H1 (cell line): ENCODE measurements around the gene JAK2.

Source experiments
- CEBPB ChIP-seq: IDR thresholded peaks from 2 replicates; pipeline ENCODE4 v1.6.1; 2012; ENCODE audit warnings: low read depth, low read length
- CTCF ChIP-seq, 3 experiments: IDR thresholded peaks; 1 replicate in 2 of 3; 2 replicates in 1 of 3; pipeline versions ENCODE4 v1.5.1 to v1.6.1; 2011; ENCODE audit warnings: low read length in 3 of 3, mild to moderate bottlenecking in 3 of 3, inconsistent platforms in 2 of 3, low read depth in 1 of 3, moderate library complexity in 1 of 3; ENCODE audit not compliant: insufficient read depth in 1 of 3; ENCODE audit errors: control extremely low read depth in 1 of 3
- EP300 ChIP-seq, 2 experiments: IDR thresholded peaks; 1 replicate in 1 of 2; 2 replicates in 1 of 2; pipeline ENCODE4 v1.6.1; 2011 to 2012; ENCODE audit warnings: low read depth in 2 of 2, low read length in 2 of 2, mild to moderate bottlenecking in 2 of 2, borderline replicate concordance in 1 of 2, inconsistent platforms in 1 of 2, moderate library complexity in 1 of 2
- EZH2 ChIP-seq: fragments of 200-600 bp; sonication (generic); IDR thresholded peaks from 2 replicates; pipeline ENCODE4 v1.7.1; 2012; ENCODE audit warnings: low read depth, mild to moderate bottlenecking, moderate library complexity, low read length, inconsistent platforms; ENCODE audit not compliant: severe bottlenecking
- HDAC2 ChIP-seq, 2 experiments: fragments of 300-600 bp in 1 of 2; sonication (generic) in 1 of 2; IDR thresholded peaks; 2 replicates each; pipeline ENCODE4 v1.6.1; 2011 to 2012; ENCODE audit warnings: low read depth in 2 of 2, low read length in 2 of 2, mild to moderate bottlenecking in 2 of 2, moderate library complexity in 2 of 2, borderline replicate concordance in 1 of 2, inconsistent platforms in 1 of 2
- MAX ChIP-seq: IDR thresholded peaks from 2 replicates; pipeline ENCODE4 v1.6.1; 2012; ENCODE audit warnings: inconsistent platforms
- POLR2AphosphoS5 ChIP-seq: IDR thresholded peaks from 2 replicates; pipeline ENCODE4 v1.6.1; 2011; ENCODE audit warnings: low read depth, low read length
- POU5F1 ChIP-seq: IDR thresholded peaks from 2 replicates; pipeline ENCODE4 v1.6.1; 2011; ENCODE audit warnings: low read depth, mild to moderate bottlenecking, low read length, moderate library complexity
- TAF7 ChIP-seq: optimal IDR thresholded peaks from 2 replicates; pipeline ENCODE3; 2011; ENCODE audit warnings: low read depth, mild to moderate bottlenecking, inconsistent platforms, low read length, moderate library complexity, borderline replicate concordance
- TF ChIP-seq, protein P1 (sequence below): IDR thresholded peaks from 2 replicates; pipeline ENCODE4 v1.6.1; 2011; ENCODE audit warnings: low read length, improper control_type of control experiment

GRCh38 chr9:5008202-5008601 is 23.1 kb downstream of the JAK2 start:
- TF ChIP-seq POU5F1 (no peak), CTCF (IDR thresholded peaks at IDR 0.05; ENCODE audit: control extremely low read depth in 1 of 3, insufficient read depth in 1 of 3, low read depth in 1 of 3, low read length in 3 of 3) (no peak), TAF7 (no peak), POLR2AphosphoS5 (no peak), CEBPB (no peak), EZH2 (no peak), MAX (no peak), HDAC2 (IDR thresholded peaks at IDR 0.05; ENCODE audit: borderline replicate concordance in 1 of 2, low read depth in 2 of 2, low read length in 2 of 2) (no peak), EP300 (IDR thresholded peaks at IDR 0.05; ENCODE audit: borderline replicate concordance in 1 of 2, low read depth in 2 of 2, low read length in 2 of 2) (no peak)
- TF ChIP-seq, protein P1, sequence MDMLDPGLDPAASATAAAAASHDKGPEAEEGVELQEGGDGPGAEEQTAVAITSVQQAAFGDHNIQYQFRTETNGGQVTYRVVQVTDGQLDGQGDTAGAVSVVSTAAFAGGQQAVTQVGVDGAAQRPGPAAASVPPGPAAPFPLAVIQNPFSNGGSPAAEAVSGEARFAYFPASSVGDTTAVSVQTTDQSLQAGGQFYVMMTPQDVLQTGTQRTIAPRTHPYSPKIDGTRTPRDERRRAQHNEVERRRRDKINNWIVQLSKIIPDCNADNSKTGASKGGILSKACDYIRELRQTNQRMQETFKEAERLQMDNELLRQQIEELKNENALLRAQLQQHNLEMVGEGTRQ, result no peak
